PC-9 (cell line): ENCODE data around the gene GCHFR.

Experiments used
- EZH2 ChIP-seq: fragments of 200-600 bp; sonication (generic); IDR thresholded peaks from 2 replicates; pipeline ENCODE4 v1.8.0; 2017; ENCODE audit warnings: antibody characterized with exemption, low read depth
- TF ChIP-seq, protein P1 (sequence below): fragments of 200-600 bp; sonication (generic); conservative IDR thresholded peaks from 2 replicates; pipeline ENCODE4 v1.6.1; 2017; ENCODE audit warnings: mixed run types, antibody characterized with exemption, mild to moderate bottlenecking, moderate library complexity

DNA sequence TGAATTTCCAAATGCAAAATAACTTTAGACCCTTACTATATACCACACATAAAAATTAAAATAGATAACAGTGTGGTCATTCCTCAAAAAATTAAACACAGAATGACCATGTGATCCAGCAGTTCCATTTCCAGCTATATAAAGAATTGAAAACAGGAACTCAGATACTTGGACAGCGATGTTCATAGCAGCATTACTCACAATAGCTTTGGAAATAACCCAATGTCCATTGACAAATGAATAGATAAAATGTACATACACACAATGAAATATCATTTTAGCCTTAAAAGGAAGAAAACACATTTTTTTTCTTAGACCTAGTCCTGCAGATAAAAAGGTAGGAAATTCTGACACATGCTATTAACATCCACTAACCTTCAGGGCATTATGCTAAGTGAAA is 42.2 kb upstream of the GCHFR start:
- TF ChIP-seq EZH2: no peak
- TF ChIP-seq, protein P1, sequence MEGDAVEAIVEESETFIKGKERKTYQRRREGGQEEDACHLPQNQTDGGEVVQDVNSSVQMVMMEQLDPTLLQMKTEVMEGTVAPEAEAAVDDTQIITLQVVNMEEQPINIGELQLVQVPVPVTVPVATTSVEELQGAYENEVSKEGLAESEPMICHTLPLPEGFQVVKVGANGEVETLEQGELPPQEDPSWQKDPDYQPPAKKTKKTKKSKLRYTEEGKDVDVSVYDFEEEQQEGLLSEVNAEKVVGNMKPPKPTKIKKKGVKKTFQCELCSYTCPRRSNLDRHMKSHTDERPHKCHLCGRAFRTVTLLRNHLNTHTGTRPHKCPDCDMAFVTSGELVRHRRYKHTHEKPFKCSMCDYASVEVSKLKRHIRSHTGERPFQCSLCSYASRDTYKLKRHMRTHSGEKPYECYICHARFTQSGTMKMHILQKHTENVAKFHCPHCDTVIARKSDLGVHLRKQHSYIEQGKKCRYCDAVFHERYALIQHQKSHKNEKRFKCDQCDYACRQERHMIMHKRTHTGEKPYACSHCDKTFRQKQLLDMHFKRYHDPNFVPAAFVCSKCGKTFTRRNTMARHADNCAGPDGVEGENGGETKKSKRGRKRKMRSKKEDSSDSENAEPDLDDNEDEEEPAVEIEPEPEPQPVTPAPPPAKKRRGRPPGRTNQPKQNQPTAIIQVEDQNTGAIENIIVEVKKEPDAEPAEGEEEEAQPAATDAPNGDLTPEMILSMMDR: no peak
